ENCODE results near the gene RECQL.
"Not testable (repeated sequence)": the region's sequence is repeated elsewhere in the genome, so short reads cannot be mapped to it uniquely, and the experiment has no call there.

The RECQL gene

DNA sequence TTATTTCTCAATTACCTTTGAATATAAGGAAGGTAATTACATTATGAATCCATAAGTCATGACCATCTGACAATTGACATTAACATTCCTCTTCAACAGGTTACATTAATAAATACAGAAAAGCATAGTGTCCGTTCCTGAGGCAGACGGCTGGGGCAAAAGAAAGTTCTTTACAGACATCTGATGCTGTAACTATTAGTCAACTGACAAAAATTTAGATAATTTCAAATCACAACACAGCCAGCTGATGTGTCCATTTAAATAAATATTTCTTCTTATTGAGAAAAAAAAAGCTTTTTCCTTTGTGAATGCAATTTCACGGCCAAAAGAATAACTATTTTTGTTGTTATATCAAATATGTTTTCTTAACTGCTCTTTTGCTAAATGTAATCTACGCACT, 73.2 kb downstream of the RECQL start:
- H3K4me3 ChIP-seq (ENCODE audit: low read depth, low read length): no peak overlapping the region
- no peaks in the 10 kb centered on the region for H3K4me1 ChIP-seq (ENCODE audit: control insufficient read depth, insufficient read depth, low read length)
- no peak overlapping the region for H3K27ac ChIP-seq (ENCODE audit: low read depth, low read length)
- H3K9me3 ChIP-seq (ENCODE audit: control insufficient read depth, insufficient read depth, low read depth, low read length): no peaks in the 10 kb centered on the region
- no peaks in the 10 kb centered on the region for H3K36me3 ChIP-seq (ENCODE audit: control insufficient read depth, insufficient read depth, low read length)
- H3K9ac ChIP-seq (ENCODE audit: low read length): no peak overlapping the region
- H3K27me3 ChIP-seq (ENCODE audit: control insufficient read depth, insufficient read depth, low read length): no peaks in the 10 kb centered on the region

DNA sequence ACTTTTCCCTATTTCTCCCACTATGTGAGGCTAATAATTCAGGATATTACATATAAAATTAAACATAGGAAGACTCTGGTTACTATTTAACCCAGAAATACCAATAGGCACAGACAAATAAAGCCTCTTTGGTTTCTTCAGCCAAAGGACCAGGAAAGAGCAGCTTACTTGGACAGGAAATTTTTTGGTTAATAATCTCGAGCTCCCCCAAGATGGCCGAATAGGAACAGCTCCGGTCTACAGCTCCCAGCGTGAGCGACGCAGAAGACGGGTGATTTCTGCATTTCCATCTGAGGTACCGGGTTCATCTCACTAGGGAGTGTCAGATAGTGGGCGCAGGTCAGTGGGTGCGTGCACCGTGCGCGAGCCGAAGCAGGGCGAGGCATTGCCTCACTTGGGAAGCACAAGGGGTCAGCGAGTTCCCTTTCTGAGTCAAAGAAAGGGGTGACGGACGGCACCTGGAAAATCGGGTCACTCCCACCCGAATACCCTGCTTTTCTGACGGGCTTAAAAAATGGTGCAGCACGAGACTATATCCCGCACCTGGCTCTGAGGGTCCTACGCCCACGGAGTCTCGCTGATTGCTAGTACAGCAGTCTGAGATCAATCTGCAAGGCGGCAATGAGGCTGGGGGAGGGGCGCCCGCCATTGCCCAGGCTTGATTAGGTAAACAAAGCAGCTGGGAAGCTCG, 82.3 kb downstream of the RECQL start:
- peak overlapping the region; percentile 79 for H3K9ac ChIP-seq (ENCODE audit: low read length)
- not testable (repeated sequence) for H3K9me3 ChIP-seq (ENCODE audit: control insufficient read depth, insufficient read depth, low read depth, low read length); H3K27me3 ChIP-seq (ENCODE audit: control insufficient read depth, insufficient read depth, low read length); H3K4me1 ChIP-seq (ENCODE audit: control insufficient read depth, insufficient read depth, low read length); H3K36me3 ChIP-seq (ENCODE audit: control insufficient read depth, insufficient read depth, low read length)
- peak overlapping the region; percentile 60 for H3K4me3 ChIP-seq (ENCODE audit: low read depth, low read length)
- H3K27ac ChIP-seq (ENCODE audit: low read depth, low read length): 0 out of 2 replicates have a peak overlapping the region, but pooled peaks have one; percentile 21
